SK-N-MC (cell line): Measurements from ENCODE around the gene ZNF230.

Experiments used
- DNase-seq: peaks from one replicate; pipeline ENCODE4 v3.0.0-alpha.2; 2011; ENCODE audit warnings: low read depth, low spot score
- H3K27ac ChIP-seq: fragments of 200-600 bp; sonication (generic); 2 replicates; pipeline ENCODE4 v1.5.1; 2016; ENCODE audit warnings: mixed run types
- H3K36me3 ChIP-seq: fragments of 200-600 bp; sonication (generic); 2 replicates; pipeline ENCODE4 v1.6.1; 2017; ENCODE audit warnings: antibody characterized with exemption, low read length, mixed read lengths; ENCODE audit not compliant: insufficient read depth
- H3K4me3 ChIP-seq: fragments of 200-600 bp; sonication (generic); 2 replicates; pipeline ENCODE4 v1.5.1; 2016
- H3K9ac ChIP-seq: fragments of 200-600 bp; sonication (generic); 2 replicates; pipeline ENCODE4 v1.8.0; 2017; ENCODE audit warnings: mixed run types, mixed read lengths; ENCODE audit not compliant: insufficient read length
- H3K9me3 ChIP-seq: fragments of 200-600 bp; sonication (generic); 2 replicates; pipeline ENCODE4 v1.6.1; 2017; ENCODE audit warnings: low read depth, mild to moderate bottlenecking, antibody characterized with exemption, low read length, moderate library complexity, mixed read lengths
- EZH2 ChIP-seq: fragments of 200-600 bp; sonication (generic); IDR thresholded peaks from one replicate; pipeline ENCODE4 v1.6.1; 2017; ENCODE audit warnings: antibody characterized with exemption
- POLR2AphosphoS5 ChIP-seq: IDR thresholded peaks from 2 replicates; pipeline ENCODE4 v1.6.1; 2012; ENCODE audit warnings: mild to moderate bottlenecking, low read depth, low read length, borderline replicate concordance

Gene ZNF230

GRCh38 chr19:44059229-44059628, 56.5 kb downstream of the ZNF230 start:
- Histone ChIP-seq H3K27ac (no peak overlapping the region), H3K9ac (no peak overlapping the region), H3K36me3 (peaks cover 14% of the 10 kb centered on the region), H3K9me3 (no peaks in the 10 kb centered on the region), H3K4me3 (no peak overlapping the region)
- DNase-seq: no peak
- no peak for TF ChIP-seq EZH2

GRCh38 chr19:44061038-44061437, 58.3 kb downstream of the ZNF230 start:
- DNase-seq: no peak
- Histone ChIP-seq H3K4me3 (no peak overlapping the region), H3K9ac (no peak overlapping the region), H3K9me3 (peaks cover 4% of the 10 kb centered on the region; the same call in 1 of the 2 replicates), H3K36me3 (peaks cover 25% of the 10 kb centered on the region), H3K27ac (no peak overlapping the region)
- TF ChIP-seq EZH2 (no peak), POLR2AphosphoS5 (no peak)
